ENCODE results near the gene SLC25A22.

SLC25A22 gene

DNA sequence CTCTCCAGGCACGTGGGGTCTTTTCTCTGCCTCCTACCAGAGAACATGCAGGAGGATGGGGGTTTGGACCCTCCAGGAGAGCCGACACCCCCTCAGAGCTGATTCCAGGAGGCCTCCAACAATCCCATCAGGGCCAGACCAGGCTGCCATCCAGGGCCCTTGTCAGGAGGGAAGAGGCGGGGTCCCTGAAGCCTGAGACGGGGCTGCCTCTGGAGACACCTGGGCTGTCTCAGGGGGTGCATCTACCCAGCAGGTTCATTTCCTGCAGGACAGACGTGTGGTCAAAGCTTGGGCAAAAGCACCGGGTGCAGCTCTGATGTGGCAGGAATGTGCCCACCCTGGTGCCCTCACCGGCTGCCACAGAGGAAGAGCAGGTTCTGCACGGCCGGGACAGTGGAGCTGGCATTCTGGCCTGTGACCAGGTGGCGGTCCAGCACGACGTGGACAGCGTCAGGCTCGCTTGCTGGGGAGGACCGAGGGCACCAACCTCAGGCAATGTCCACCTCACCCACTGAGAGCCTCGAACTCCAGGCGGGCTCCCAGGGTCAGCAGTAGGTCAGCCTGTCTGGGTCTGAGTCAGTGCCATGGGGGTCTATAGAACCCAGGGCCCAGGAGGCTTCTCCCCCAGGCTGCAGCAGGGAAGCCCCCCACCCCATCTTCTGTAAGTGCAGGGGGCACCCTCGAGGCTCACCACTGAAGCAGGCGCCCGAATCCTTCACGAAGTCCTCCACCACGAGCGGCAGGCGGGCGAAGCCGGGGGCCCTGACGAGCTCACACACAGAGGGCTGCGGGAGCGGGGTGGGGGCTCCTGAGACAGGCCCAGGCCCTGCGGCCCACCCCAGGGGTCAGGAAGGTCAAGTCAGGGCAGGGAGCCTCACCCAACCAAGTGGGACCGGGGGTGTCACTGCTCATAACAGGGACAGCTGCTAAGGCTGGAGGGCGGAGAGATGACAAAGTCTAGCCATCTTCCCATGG, 27.2 kb downstream of the SLC25A22 start:
- no peak for DNase-seq

DNA sequence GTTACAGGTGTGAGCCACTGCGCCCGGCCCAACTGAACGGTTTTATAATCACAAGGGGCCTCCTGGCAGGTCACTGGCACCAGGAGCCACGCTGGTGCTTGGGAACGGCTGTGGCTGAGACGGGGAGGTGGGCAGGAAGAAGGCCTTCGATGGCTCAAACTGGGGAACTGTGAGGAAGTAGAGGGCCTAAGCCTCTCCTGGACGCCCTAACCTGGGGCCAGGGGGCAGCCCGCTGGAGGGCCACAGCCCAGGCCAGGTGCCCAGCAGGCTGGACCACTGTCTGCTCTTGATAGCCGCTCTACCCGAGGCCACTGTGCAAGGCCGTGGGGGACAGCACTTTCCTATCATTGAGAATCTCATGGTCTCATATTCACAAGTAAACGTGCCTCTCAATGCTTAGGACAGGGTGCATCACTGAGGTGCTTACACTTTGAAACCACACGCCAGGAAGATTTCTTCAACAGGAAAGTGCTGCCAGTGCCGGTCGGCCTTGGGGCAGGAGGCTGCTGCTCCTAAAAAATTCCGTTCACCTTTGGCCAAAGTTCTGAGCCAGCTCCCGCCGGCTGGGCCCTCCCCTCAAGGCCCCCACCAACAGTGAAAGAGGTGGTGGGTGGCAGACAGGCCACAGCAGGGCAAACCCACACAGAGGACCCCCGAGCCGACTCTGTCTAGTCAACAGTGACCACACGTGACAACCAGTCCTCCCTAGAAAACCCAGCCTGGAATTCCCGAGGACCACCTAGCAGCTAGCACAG, 28.0 kb downstream of the SLC25A22 start:
- DNase-seq: no peak

DNA sequence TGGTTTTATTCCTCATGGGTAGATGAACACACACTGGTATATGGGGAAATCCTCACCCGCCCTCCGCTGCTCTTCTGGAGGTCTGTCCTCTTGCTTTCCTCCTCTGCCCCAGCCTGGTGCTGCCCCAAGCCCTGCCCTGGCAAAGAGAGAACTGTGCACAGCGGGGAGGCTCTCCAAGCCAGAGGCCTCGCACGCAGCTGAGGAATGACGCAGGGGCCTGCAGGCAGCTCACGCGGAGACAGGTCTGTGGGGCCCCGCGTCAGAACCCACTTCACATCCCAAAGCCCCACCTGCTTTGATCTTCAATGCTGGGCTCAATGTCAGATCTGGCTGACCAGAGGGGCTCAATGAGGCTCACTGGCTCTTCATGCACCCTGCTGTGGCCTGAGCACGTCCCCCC, 30.8 kb downstream of the SLC25A22 start:
- DNase-seq: no peak

DNA sequence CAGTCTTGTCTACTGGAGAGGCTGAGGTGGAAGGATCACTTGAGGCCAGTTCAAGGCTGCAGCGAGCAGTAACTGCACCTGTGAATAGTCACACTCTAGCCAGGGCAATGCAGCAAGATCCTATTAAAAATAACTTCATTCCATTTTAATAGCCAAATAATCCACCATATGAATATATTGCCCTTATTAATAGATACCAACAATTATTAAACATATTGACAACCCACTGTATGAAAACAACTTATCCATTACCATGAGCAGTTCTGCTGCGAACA, 31.2 kb downstream of the SLC25A22 start:
- DNase-seq: no peak

DNA sequence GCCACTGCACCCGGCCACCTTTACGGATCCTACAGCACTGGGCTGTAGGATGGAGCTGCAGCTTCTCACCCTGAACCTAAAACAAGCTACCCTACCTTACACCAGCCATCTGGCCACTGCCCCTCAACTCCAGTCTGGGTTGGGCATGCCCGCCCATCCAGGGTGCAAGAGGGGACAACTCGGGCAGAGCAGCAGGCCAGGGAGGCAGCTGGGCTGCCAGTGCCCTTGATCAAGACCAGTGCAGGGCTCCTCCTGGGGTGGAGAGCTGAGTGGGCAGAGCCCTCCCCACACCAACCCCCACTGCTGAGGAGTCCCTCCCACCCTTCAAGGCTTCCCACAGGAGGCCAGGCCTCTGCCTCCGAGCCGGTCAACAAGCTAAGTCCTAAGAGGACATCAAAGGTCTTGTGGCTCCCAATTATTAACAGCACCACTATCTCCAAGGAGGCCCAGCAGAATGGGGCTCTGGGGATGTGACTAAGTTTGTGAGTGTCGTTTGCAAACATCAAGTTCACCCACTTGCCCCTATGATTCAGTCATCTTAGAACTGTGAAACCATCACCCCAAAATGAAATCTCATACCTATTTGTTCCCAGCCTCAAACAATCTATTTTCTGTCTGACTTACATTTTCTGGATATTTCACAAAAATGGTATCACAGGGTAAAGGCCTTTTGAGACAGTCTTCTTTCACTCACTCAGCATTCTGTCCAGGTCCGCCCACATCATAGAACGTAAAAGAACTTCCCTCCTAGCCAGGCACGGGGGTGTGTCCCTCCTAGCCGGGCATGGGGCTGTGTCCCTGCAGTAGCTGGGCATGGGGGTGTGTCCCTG, 31.8 kb downstream of the SLC25A22 start:
- DNase-seq: no peak

DNA sequence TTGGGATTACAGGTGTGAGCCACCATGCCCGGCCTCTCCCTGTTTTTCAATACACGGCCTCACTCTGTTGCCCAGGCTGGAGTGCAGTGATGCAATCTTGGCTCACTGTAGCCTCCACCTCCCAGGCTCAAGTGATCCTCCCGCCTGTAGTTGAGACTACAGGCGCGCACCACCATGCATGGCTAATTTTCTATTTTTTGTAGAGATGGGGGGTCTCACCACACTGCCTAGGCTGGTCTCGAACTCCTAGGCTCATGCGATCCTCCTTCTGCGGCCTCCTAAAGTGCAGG, 32.3 kb downstream of the SLC25A22 start:
- DNase-seq: no peak

DNA sequence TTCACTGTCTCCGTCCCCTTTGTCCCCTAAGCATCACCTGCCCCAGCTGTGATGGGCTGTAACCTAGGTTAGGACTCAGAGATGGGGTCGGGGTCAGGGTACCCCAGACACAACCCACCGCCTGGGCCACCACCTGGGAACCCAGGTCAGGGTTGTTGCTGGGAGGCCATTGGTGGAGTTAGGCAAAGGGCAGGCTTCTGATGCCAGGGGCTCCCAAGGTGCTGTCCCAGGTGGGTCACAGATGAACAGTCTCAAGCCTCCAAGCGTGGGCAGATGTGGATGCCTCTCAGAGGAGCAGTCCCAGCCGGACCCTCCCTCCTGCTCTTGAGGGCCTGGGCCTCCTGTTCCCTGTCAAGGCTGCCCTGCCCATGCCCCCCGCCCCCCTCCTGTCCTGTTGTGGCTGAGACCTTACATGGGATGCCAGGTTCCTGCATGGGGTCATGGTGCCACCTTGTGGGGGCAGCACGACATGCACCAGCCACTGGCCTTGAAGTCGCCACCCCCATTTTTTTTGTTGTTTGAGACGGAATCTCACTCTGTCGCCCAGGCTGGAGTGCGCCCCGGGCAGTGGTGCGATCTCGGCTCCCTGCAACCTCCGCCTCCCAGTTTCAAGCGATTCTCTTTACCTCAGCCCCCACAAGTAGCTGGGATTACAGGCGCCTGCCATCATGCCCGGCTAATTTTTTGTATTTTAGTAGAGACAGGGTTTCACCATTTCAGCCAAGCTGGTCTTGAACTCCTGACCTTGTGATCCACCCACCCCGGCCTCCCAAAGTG, 32.9 kb downstream of the SLC25A22 start:
- peak; percentile 36 for DNase-seq

DNA sequence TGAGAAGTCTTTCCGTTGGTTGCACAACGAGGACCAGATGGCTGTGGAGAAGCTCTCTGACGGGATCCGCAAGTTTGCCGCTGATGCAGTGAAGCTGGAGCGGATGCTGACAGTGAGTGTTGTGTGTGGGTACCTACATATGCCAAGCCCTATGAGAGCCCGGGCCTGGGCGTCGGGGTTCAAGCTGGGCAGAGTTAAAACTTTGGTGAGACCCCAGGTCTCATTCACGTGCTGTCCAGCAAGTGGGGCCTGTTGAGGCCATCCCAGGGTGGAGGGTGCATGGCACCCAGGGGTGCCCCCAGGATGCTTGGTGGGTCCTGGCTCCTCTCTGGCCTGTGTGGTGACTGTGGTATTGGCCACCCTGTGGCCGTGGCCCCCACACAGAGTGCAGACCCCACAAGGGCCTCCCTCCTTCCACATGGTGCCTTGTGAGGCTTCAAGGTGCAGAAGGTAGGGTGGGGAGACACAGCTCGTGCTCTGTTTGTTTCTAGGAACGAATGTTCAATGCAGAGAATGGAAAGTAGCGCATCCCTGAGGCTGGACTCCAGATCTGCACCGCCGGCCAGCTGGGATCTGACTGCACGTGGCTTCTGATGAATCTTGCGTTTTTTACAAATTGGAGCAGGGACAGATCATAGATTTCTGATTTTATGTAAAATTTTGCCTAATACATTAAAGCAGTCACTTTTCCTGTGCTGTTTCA, 33.6 kb downstream of the SLC25A22 start:
- DNase-seq: no peak

DNA sequence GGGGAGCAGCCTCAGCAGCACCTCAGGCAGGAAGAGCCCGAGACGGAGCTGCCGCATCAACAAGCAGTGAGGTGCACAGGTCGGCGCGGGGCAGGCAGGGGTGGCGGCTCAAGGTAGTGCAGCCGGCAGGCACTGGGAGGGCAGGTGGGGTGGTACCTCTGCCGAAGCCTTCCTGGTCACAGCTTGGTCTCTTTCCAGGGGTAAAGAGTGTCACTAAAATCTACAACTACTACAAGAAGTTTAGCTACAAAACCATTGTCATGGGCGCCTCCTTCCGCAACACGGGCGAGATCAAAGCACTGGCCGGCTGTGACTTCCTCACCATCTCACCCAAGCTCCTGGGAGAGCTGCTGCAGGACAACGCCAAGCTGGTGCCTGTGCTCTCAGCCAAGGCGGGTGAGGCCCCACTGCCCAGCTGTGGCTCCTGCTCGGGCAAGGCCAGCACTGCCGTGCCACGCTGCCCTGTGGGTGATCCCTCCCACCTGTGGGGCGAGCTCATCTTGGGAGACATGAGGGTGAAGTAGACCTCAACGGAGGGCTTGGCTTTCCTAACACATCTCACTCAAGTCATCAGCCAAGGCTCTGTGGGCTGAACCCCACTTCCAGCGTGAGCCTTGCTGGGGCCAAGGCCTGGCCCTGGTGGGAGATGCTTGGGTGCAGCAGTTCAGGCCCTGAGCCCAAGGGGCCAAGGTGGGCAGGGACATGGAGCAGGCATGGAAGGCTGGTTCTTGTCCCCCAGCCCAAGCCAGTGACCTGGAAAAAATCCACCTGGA, 34.3 kb downstream of the SLC25A22 start:
- no peak for DNase-seq

DNA sequence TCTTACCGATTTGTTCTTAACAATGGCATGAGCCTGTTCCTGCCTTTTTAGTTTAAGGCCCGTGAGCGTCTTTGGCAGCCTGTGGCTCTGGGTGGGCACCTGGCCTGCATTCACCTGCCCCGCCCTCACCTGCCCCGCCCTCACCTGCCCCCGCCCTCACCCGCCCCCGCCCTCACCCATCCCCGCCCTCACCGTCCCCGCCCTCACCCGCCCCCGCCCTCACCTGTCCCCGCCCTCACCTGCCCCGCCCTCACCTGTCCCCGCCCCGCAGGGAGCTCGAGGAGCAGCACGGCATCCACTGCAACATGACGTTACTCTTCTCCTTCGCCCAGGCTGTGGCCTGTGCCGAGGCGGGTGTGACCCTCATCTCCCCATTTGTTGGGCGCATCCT, 35.0 kb downstream of the SLC25A22 start:
- DNase-seq: no peak

DNA sequence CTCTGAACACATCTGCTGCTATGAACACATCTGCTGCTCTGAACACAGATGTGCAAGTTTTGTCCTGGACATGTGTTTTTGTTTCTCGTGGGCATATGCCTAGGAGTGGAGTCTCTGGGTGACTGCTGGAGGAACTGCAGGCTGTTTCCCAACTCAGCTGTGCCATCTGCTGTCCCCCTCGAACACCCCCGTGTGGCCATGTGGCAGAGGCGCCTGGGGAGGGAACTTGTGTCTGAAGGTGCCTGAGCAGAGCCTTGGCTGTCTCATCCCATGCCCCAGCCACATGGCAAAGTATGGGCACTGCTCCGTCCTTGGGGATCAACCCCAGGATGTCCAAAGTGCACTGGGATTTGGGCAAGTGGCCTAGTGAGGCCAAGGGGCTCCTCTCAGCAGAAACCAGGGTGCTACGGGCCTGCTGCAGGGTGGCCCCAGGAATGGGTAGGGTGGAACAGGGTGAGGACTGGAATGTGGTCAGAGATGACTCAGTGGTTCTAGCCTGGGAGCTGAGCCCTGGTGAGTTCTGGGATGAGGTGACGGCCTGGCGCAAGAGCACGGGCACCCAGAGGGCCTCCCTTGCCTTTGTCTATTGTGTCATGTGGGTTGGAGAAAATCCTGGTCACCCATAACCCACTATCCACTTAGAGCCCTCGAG, 35.5 kb downstream of the SLC25A22 start:
- no peak for DNase-seq

DNA sequence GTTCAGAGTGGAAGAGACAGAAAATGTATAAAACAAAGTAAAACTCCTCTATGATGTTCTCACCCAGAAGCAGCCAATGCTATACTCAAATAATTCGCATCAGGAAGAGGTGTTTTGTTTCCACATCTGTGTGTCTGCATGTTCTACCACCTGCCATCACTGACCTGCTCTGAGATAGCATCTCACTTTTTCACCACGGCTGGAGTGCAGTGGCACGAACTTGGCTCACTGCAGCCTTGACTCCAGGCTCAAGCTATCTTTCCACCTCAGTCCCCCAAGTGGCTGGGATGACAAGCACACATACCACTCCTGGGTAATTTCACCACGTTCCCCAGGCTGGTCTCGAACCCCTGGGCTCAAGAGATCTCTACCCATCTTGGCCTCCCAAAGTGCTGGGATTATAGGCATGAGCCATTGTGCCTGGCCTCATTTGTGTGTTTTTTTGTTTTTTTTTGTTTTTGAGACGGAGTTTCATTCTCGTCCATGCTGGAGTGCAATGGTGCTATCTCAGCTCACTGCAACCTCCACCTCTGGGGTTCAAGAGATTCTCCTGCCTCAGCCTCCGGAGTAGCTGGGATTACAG, 36.5 kb downstream of the SLC25A22 start:
- DNase-seq: no peak

DNA sequence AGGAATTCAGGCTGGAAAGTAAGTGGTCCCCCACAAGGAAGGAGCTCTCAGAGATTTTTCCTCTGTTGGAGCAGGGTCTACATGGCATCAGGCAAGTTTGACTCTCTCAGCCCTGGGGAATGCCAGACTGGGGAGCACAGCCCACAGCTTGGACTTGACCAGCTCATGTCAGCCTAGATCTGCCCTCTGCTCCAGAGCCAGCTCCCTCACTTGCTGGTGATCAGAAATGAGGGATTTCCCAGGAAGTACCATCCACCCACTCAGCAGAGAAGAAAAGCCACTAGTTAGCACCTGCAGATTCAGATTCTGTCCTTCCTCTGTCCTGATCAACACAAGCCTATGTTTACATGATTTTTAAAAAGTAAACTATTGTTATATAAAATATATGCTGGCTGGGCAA, 37.8 kb downstream of the SLC25A22 start:
- no peak for DNase-seq

DNA sequence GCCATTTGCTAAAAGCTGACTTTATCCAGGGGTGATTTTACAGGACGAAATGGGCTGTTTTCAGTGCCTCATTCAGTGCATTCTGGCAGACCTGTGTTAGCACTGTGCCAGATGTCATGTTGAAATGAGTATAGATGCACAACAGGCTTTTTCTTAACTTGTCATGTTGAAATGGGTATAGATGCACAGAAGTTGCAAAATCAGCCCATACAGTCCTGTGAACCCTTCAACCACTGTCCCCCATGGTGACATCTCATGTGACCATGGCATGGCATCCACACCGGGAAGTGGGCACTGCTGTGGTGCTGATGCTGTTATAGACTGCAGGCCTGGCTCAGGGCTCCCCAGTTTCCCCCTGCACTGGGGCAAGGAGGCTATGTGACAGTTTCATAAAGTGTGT, 48.4 kb downstream of the SLC25A22 start:
- DNase-seq: no peak

DNA sequence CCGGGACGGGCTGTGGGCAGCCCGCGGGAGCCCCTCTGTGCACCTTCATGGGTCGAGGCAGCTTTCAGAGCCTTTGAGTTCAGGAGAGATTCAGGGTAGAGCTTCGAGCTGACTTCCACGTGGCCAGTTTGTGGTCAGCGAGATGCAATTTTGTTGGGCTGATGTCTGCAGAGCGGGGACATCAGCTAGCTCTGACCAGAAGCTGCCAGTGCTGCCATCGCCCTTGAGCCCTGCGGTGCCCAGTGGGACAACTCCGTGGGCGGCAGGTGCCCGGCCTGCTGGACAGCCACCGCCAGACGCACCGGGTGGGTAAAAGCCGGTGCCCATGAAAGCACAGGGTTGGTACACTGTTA, 50.1 kb downstream of the SLC25A22 start:
- no peak for DNase-seq

DNA sequence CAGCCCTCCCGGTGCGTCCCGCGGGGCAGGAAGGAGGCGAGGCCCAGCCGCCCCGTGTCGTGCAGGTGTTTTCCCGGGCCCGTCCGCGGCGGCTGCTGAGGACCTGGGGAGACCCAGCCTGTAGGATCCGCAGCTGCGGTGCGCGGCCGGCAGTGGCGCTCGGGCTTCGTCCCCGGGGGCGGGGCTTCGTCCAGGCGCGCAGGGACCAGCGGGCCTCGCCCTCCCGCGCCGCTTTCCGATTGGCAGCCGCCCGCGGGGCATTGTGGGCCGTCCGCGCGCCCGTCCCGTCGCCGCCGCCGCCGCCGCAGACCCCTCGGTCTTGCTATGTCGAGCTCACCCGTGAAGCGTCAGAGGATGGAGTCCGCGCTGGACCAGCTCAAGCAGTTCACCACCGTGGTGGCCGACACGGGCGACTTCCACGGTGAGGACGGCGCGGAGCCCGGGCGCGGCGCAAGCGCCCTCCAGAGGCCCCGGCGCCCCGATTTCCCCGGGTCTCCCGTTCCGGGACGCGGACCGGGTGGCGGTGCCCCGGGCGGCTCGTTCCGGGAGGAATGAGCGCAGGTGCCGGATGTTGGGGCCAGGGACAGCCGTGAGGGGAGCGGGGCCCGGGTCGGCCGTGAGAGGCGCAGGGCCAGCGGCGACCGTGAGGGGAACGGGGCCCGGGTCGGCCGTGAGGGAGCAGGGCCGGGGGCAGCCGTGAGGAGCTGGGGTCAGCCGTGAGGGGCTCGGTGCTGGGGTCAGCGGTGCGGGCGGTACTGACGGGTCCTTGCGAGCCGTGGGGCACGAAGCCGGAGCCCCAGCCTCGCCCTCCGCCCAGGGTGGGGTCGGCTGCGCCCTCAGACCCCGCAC, 50.7 kb downstream of the SLC25A22 start, which contains the start of gene TALDO1:
TALDO1 (plus strand) TSS at position 307 of the 849 bp plus-strand sequence; CDS start at position 325, 18 bp downstream.
- DNase-seq: peak; percentile 82

DNA sequence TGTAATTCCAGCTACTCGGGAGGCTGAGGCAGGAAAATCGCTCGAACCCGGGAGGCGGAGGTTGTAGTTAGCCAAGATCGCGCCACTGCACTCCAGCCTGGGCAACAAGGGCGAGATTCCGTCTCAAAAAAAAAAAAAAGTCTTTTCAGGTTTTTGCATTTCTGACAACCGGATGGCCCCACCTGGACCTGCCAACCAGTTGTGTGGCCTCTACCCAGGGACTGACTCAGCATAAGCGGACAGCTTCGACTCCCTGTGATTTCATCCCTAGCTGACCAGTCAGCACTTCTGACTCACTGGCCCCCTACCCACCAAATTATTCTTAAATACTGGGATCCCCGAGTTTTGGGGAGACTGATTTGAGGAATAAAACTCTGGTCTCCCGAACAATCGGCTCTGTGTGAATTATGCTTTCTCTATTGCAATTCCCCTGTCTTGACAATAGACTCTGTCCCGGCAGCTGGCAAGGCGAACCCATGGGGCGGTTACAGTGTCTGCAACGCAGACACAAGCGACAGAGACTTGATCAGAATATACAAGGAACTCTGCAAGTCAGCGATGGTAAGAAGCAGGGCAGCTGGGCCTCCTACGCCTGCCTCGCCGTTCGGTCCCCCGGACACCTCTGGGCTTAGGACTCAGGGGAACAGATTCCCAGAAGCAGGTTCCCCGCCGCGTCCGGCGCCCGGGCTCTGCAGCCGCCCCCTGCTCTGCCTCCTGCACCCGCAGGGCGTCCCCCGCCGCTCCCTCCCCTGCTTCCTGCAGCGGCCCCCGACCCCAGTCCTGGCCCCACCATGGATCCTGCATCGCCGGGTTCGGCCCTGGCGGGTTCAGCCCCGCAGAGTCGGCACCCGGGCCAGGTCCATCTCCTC, 51.6 kb downstream of the SLC25A22 start:
- peak; percentile 13 for DNase-seq

DNA sequence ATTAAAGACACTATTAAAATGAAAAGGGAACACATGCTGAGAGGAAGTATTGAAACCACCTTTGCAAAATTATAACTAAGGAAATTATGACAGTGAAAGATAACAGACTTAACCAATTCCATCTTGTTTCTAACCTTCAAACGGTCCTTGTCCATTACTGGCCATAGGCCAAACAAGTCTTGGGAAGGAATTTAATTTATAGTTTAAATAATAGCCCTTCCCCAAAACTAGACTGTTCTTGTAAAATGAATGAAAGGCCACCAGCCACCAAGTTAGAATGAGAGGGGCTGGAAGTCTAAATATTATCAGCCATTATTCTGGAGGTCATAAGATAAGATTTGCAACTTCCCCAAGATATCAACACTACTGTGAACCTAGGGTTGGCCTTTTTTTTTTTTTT, 52.7 kb downstream of the SLC25A22 start:
- DNase-seq: no peak
